Small intestine (tissue), 7 donors: ENCODE measurements around the gene FRMD4A. TPM values are rescaled to one million over a fixed set of nuclear protein-coding genes. Genes with fewer than 3 reads are reported as not detected.
A peak's percentile ranks its signal among the peaks of the same experiment; 100 is the strongest.

ENCODE experiments used
- DNase-seq, 2 donors: peaks; one replicate each; pipeline versions ENCODE4 v3.0.0 to v3.0.0-alpha.2; 2013
- FAIRE-seq: peaks from 2 replicates; lab custom pipeline; 2012; peaks lifted over from hg19 to GRCh38; lab: Jason Lieb, UNC
- H3K27ac ChIP-seq, 3 donors: one replicate each; pipeline ENCODE4 v1.5.1; 2013; ENCODE audit warnings: low read length in 2 of 3, mild to moderate bottlenecking in 2 of 3, control low read depth in 1 of 3, inconsistent platforms in 1 of 3, low read depth in 1 of 3, moderate library complexity in 1 of 3
- H3K27me3 ChIP-seq, 3 donors: one replicate each; pipeline ENCODE4 v1.6.1; 2013; ENCODE audit warnings: low read length in 3 of 3, inconsistent platforms in 1 of 3; ENCODE audit not compliant: control insufficient read depth in 3 of 3, insufficient read depth in 3 of 3
- H3K36me3 ChIP-seq, 3 donors: one replicate each; pipeline ENCODE4 v1.6.1; 2013; ENCODE audit warnings: low read length in 3 of 3, inconsistent platforms in 1 of 3, low read depth in 1 of 3, mild to moderate bottlenecking in 1 of 3, moderate library complexity in 1 of 3; ENCODE audit not compliant: control insufficient read depth in 3 of 3, insufficient read depth in 2 of 3
- H3K4me1 ChIP-seq, 3 donors: one replicate each; pipeline ENCODE4 v1.6.1; 2013; ENCODE audit warnings: low read length in 2 of 3, inconsistent platforms in 1 of 3, low read depth in 1 of 3, mild to moderate bottlenecking in 1 of 3, moderate library complexity in 1 of 3; ENCODE audit not compliant: control insufficient read depth in 3 of 3, insufficient read depth in 2 of 3
- H3K4me3 ChIP-seq, 3 donors: one replicate each; pipeline ENCODE4 v1.5.1; 2013; ENCODE audit warnings: low read length in 3 of 3, control low read depth in 1 of 3, inconsistent platforms in 1 of 3, low read depth in 1 of 3, mild to moderate bottlenecking in 1 of 3, moderate library complexity in 1 of 3
- H3K9me3 ChIP-seq, 2 donors: one replicate each; pipeline ENCODE4 v1.6.1; 2013; ENCODE audit warnings: low read depth in 1 of 2, low read length in 1 of 2; ENCODE audit not compliant: control insufficient read depth in 2 of 2, insufficient read depth in 1 of 2
- WGBS, 3 donors: extraction: QIAGEN DNeasy Blood & Tissue Kit; methylation state at CpG; one replicate each; pipeline ENCODE4 v1.1.7; 2013; 5-methylcytosine and 5-hydroxymethylcytosine counted together
- polyA plus RNA-seq, 4 donors: library from polyadenylated mRNA; stranded (reverse) in 3 of 4; unstranded in 1 of 4; fragments of 200-250 nt in 3 of 4; fragments of 120-200 nt in 1 of 4; gene quantifications; one replicate each; pipeline versions ENCODE4 v1.2.1 to v1.2.3, GENCODE V29; 2013
- donor health status: healthy with polysubstance abuse.
- donor health status: control.
- donor health status: control.
- donor health status: Bipolar disorder and iron deficiency.
- donor health status: healthy.

FRMD4A gene
- polyA plus RNA-seq, 4 donors, result 0.45 to 16.9 (median 6.2) TPM

- DNase-seq (no peak), FAIRE-seq (no peak)
- no peak overlapping the region for H3K27ac ChIP-seq
- no peaks in the 10 kb centered on the region for H3K27me3 ChIP-seq
- no peaks in the 10 kb centered on the region for H3K4me1 ChIP-seq
- no peaks in the 10 kb centered on the region for H3K9me3 ChIP-seq
- H3K4me3 ChIP-seq, result no peak overlapping the region
- WGBS, 3 donors, result 78 to 91% (median 88%) methylated on average over 6 of the region's 6 CpGs
- H3K36me3 ChIP-seq, result peaks cover 0 to 50% (median 2%) of the 10 kb centered on the region in 3 donors
These were observed 632.5 kb downstream of the FRMD4A start for GRCh38 chr10:13698217-13698616.

DNA sequence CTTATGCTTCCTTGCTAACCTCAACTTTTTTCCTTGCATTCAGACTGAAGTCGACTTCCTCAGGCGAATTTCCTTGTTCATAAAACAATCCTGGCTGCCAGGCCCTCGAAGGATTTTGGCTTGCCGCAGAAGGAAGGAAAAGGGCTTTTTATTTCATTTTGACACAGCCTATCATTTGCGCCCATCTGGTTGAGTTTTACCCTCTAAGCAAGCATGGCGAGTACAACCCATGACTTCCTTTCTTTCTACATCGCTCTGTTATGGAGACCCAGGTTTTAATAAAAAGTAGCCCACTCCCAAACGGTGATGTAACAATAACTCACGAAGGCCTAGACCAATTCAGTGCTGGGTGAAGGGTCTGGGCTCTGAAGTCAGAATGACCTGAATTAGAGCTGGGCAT lies 634.7 kb downstream of the FRMD4A start:
- H3K36me3 ChIP-seq, result peaks cover 0 to 61% (median 2%) of the 10 kb centered on the region in 3 donors
- 79 to 92% (median 85%) methylated on average over 9 of the region's 9 CpGs for WGBS, 3 donors
- DNase-seq (no peak), FAIRE-seq (no peak)
- H3K27me3 ChIP-seq, result no peaks in the 10 kb centered on the region
- no peaks in the 10 kb centered on the region for H3K4me1 ChIP-seq
- H3K27ac ChIP-seq, result no peak overlapping the region
- H3K9me3 ChIP-seq, result no peaks in the 10 kb centered on the region
- no peak overlapping the region for H3K4me3 ChIP-seq

GRCh38 chr10:13695588-13695987 lies 635.1 kb downstream of the FRMD4A start:
- Histone ChIP-seq H3K4me3 (no peak overlapping the region), H3K27ac (no peak overlapping the region), H3K4me1 (no peaks in the 10 kb centered on the region), H3K36me3 (peaks cover 0 to 61% (median 2%) of the 10 kb centered on the region in 3 donors), H3K9me3 (no peaks in the 10 kb centered on the region), H3K27me3 (no peaks in the 10 kb centered on the region)
- FAIRE-seq (no peak), DNase-seq (no peak)
- 79 to 84% (median 79%) methylated on average over 13 of the region's 13 CpGs for WGBS, 3 donors

DNA sequence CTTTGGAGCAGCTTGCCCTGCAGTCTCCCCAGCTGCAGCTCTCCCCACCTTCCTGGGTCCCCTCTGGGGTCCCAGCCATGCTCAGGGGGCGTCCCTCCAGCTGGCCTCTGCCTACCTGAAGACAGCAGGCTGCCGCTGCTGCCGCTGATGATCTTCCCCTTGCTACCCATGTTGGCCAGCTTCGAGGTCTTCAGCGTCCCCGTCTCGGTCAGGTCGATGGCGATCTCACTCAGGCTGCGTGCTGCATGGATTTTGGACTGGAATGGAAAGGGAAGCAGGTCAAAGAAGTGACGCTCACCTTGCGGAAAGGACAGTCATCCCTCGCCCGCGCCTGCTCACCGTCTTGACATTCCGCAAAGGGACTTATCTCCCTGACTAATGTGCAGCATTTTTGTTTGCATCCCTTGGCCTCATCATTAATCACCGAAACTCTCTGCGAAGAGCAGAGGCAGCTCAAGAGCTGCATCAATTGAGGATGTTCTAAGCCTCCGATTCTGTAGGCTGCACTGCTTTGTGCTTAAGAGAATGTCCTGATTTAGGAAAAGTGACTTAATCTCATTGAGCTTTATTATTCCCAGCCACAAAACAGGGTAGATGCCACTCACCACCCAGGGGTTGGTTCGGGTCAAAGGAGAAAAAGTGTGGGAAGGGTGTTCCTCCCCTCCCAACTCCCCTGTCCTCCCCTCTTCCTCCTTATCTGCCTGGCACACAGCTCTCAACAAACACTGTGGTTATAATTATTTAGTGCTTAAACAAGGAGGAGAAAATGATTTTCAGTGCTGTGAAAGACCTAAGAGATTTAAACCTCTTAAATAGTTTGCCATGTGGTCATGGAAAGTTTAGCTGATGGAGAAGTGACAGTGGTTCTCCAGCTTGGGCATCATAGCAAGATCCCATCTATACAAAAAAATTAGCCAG lies 636.7 kb downstream of the FRMD4A start:
- no peak for DNase-seq
- Histone ChIP-seq H3K4me1 (no peaks in the 10 kb centered on the region), H3K27ac (no peak overlapping the region), H3K27me3 (no peaks in the 10 kb centered on the region), H3K9me3 (no peaks in the 10 kb centered on the region), H3K36me3 (peaks cover 0 to 57% (median 2%) of the 10 kb centered on the region in 3 donors), H3K4me3 (no peak overlapping the region)
- no peak for FAIRE-seq
- 90 to 92% (median 92%) methylated on average over 21 of the region's 21 CpGs for WGBS, 3 donors

DNA sequence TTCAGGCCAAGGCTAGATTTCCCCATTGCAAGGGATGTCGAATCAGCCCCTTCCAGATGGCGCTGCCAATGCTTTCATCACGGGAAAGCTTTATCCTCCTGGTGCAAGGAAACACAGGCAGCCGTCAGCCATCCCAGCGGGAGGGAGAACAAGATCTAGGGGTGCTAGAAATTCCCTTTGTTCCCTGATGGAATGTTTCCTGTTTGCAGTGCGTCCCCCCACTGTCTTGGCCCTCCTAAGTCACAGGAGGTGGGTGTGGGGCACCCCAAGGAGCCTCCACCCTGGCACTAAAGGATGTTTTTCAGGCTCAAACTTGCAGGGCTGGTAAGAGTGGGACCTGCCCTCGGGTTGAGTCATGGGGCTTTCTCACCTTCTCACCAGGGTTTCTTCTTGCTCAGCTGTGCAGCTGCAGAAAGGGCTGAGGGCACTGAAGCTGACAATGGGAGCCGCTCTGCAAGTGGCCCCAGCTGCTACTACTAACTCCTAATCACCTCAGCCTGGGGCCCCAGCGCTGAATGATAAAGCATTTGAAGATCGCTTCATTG lies 640.4 kb downstream of the FRMD4A start:
- 74 to 80% (median 79%) methylated on average over 10 of the region's 10 CpGs for WGBS, 3 donors
- H3K4me1 ChIP-seq, result no peaks in the 10 kb centered on the region
- H3K9me3 ChIP-seq, result no peaks in the 10 kb centered on the region
- no peak for DNase-seq
- H3K4me3 ChIP-seq, result no peak overlapping the region
- FAIRE-seq, result no peak
- no peak overlapping the region for H3K27ac ChIP-seq
- H3K36me3 ChIP-seq, result peaks cover 0 to 38% (median 0%) of the 10 kb centered on the region in 3 donors
- H3K27me3 ChIP-seq, result no peaks in the 10 kb centered on the region

DNA sequence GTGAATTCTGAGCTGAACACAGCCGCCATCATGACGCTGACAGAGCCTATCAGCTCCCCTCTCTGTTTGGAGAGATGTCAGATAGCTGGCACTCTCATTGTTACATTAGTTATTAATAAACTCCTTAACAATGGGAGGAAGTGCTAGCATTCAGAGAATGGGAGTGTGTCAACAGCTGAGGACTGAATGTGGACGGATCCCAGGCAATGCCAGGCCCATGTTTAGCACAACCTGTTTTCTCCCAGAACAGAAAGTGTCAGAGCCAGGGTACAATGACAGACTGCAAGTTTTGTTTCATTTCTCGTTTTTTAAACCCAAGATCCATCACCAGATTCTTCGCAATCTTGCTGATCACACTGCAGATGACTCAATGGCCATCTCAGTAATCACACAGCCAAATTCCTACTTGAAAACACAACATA lies 644.4 kb downstream of the FRMD4A start:
- no peaks in the 10 kb centered on the region for H3K27me3 ChIP-seq
- FAIRE-seq (no peak), DNase-seq (no peak)
- peaks cover 0 to 4% (median 0%) of the 10 kb centered on the region in 3 donors for H3K4me1 ChIP-seq
- H3K4me3 ChIP-seq, result no peak overlapping the region
- 80 to 87% (median 81%) methylated on average over 5 of the region's 5 CpGs for whole genome bisulfite sequencing, 3 donors
- no peaks in the 10 kb centered on the region for H3K9me3 ChIP-seq
- peaks cover 0 to 31% (median 0%) of the 10 kb centered on the region in 3 donors for H3K36me3 ChIP-seq
- peak overlapping the region in 1 of 3 donors; percentile 29 for H3K27ac ChIP-seq

- no peaks in the 10 kb centered on the region for H3K9me3 ChIP-seq
- peak overlapping the region in 1 of 3 donors; percentile 29 for H3K27ac ChIP-seq
- DNase-seq (no peak), FAIRE-seq (no peak)
- H3K27me3 ChIP-seq, result no peaks in the 10 kb centered on the region
- H3K36me3 ChIP-seq, result peaks cover 0 to 27% (median 0%) of the 10 kb centered on the region in 3 donors
- H3K4me1 ChIP-seq, result peaks cover 0 to 4% (median 0%) of the 10 kb centered on the region in 3 donors
- H3K4me3 ChIP-seq, result no peak overlapping the region
- 76 to 92% (median 90%) methylated on average over 5 of the region's 5 CpGs for WGBS, 3 donors
These were observed 644.8 kb downstream of the FRMD4A start for GRCh38 chr10:13685885-13686284.

DNA sequence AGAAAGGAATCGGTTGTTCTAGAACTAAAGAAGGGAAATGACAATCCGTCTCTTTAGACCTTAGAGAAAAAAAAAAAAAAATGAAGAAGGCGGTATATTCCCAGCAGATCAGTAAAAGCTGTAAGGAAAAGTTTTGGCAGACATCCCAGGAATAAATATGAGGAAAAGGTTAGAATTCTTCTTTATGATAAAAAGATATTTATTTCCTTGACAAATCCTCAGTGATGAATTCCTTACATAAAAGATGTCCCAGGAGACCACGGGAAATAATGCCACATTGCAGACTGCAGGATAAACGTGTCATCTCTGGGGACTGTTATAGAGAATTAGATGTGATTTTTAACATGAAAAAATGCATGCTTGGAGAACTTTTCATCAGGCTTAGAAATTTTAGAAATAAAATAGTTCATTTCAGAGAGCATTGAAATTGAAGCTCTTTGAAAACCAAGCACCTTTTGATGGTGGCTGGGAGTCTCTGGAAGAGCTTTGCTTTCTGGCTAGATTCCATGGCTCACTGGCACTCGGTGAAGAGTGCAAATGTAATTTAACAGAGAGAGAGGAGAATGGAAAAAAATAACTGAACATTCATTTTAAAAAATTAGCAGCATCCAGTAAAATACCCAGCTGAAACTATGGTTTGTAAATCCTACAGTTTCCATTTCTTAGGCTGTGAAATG lies 645.8 kb downstream of the FRMD4A start:
- FAIRE-seq (no peak), DNase-seq (no peak)
- H3K9me3 ChIP-seq, result no peaks in the 10 kb centered on the region
- no peaks in the 10 kb centered on the region for H3K27me3 ChIP-seq
- WGBS, 3 donors, result 52 to 83% (median 68%) methylated on average over 6 of the region's 6 CpGs
- H3K27ac ChIP-seq, result peak overlapping the region in 2 of 3 donors; percentile 64 to 78
- H3K4me3 ChIP-seq, result no peak overlapping the region
- H3K4me1 ChIP-seq, result peaks cover 0 to 4% (median 0%) of the 10 kb centered on the region in 3 donors
- peaks cover 0 to 20% (median 0%) of the 10 kb centered on the region in 3 donors for H3K36me3 ChIP-seq
